HG02884 (cell line): ENCODE results near the gene MYEOV.

ENCODE experiments used
- ATAC-seq: cut with Tn5 transposase; IDR thresholded peaks from one replicate; pipeline ENCODE4 v1.9.1; 2021; ENCODE audit warnings: mild to moderate bottlenecking, moderate library complexity; ENCODE audit not compliant: unreplicated experiment

Gene MYEOV

GRCh38 chr11:69265210-69265609 is 28.7 kb upstream of the MYEOV start:
- no peak for ATAC-seq

DNA sequence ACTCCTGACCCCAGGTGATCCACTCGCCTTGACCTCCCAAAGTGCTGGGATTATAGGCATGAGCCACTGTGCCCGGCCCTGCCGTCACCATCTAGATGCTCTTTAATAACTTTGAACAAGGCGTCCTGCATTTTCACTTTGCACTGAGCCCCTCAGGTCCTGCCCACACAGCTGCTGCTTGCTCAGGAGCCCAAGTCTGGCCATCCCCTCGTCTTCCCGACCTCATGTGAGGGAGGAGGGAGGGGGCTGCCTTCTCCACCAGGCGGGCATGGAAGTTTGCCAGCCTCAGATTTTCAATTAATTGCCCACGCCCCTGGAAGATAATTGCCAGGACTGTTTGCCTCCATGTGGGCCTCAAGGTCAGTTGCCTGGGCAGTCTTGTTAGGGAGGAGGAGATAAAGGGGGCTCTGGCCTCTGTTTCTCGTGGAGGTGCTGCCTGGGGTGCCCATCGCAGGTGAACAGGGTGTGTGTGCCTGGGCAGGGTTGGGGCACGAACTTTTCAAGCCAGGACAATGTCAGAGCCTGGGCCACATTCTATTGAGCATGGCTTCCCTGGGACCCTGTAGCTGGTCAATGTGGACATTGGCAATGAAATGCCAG is 27.9 kb upstream of the MYEOV start:
- ATAC-seq = no peak

- no peak for ATAC-seq
Observed at GRCh38 chr11:69267395-69267805, 26.6 kb upstream of the MYEOV start.

- ATAC-seq = no peak
Observed at GRCh38 chr11:69268911-69269310, 25.0 kb upstream of the MYEOV start.

- no peak for ATAC-seq
Observed at GRCh38 chr11:69269388-69269787, 24.6 kb upstream of the MYEOV start.

DNA sequence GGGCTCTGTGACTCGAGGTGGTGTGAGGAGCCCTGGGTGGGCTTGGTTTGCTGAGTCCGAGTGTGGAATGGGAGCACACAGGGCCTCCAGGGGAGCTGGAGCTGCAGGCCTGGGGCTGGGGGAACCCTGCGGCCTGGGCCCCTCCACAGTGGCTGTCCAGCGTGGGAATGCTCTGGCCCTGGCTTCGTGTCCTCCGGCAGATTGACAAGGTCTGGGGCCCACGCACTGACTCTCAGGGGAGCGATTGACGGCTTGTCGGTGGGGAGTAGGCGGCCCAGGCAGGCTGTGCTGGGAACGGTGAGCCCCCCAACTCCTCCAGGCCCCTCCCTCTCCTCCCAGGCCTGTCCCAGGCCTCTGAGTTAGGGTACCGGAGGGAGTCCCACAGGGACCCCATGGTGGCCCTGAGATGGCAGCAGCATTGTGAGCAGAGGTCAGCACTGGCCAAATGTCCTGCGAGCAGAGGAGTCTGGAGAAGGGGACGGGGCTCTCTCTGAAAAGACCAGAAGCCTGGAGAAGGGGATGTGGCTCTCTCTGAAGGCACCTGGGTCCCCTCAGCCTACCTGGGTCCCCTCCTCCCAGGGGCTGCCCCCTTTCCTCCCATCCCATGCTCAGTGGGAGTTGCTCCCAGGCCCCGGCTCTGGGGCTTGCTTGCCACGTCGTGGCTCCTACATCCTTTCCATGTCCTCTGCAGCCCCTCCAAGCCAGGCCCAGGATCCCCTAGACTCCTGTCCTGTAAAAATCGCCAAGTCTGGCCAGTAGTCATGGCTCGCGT is 23.8 kb upstream of the MYEOV start:
- ATAC-seq = no peak

DNA sequence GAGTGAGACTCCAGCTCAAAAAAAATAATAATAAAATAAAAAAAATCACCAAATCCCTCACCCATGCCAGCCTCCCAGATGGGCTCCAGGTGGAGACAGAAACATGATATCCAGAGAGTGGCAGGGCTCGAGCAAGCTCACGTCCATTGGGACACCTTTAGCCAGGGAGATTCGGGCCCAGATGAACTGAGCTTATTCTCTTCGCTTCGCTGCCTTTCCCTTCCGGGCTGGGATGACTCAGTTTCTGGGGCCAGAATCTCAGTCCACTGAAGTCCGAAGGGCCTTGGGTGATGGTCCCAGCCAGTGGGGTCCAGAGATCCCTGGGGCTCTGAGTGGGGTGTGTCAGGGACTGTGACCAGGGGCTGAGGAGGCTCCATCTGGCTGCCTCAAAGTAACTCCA is 23.0 kb upstream of the MYEOV start:
- ATAC-seq = no peak

- no peak for ATAC-seq
Observed at GRCh38 chr11:69272055-69272454, 21.9 kb upstream of the MYEOV start.

- no peak for ATAC-seq
Observed at GRCh38 chr11:69272831-69273485, 21.0 kb upstream of the MYEOV start.

GRCh38 chr11:69273571-69273970 is 20.4 kb upstream of the MYEOV start:
- ATAC-seq = no peak

- ATAC-seq = no peak
Observed at GRCh38 chr11:69274531-69275016, 19.4 kb upstream of the MYEOV start.

- ATAC-seq = no peak
Observed at GRCh38 chr11:69275178-69275577, 18.8 kb upstream of the MYEOV start.

DNA sequence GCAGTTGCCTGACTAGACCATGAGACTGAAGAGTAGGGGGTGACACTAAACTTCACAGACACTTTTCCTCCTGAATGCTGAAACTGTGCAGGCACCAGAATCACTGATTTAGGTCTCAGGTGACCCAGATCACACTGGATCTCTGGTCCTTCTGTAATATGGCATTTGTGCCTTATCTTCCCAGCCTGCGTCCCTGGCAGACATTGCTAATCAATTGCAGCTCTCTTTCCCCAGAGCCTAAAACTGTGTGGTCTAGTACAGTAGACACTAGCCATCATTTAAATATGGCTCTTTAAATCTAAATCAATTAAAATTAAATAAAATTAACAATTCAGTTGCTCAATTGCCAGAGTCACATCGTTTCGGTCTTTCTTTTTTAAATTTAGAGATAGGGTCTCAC is 17.8 kb upstream of the MYEOV start:
- ATAC-seq = no peak

- ATAC-seq = no peak
Observed at GRCh38 chr11:69277074-69277809, 16.7 kb upstream of the MYEOV start.

DNA sequence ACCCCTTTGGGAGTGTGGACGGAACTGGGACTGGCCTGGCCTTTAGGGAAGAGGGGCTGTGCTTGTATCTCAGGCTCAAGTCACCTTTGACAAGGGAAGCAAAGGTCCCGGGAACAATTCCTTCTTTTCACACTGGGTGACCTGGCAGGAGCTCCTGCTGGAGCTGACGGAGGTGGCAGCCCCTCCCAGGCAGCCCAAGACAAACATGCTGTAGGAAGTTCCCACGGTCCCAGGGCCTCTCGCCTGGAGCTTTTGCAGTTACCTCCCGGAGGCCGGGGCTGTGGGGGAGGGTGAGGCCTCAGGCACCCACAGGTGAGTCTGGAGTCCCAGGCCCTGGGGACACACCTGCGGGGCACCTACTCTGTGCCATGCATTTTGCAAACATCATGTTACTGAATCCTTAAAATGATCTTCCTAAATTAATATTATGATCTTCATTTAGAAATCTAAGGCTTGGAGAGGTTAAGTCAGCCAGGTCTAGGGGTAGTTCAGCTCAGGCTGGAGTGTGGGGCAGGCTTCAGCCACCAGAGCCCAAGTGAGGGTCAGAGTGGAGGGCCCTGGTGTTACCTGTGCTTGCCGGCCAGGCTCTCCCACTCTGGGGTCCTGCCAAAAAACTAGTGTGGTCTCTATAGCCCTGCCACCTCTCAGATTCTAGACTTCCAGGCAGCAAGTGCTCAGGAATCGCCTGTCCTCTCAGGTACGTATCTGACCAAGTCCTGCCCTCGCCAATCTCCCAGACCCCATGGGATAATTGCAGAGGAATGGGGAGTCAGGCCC is 15.7 kb upstream of the MYEOV start:
- no peak for ATAC-seq

GRCh38 chr11:69280451-69280850 is 13.5 kb upstream of the MYEOV start:
- no peak for ATAC-seq

DNA sequence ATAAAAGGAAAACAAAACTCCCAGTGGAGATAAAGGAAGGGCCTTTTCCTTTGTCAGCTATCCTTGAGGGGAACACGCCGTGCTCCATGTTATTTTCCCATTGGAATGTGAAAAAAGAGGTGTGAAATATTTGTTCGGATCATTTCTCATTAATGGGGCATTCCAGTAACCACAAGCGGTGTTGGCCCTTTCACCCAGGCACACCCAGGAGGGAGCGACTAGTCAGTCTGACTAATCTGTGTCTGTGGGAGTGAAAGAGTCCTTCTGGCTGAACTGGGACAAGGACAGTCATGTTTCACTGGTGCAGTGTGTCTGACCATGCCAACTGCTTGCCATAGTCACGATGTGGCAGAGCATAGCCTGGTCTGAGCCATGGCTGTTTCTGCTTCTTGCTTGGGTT is 13.0 kb upstream of the MYEOV start:
- no peak for ATAC-seq

GRCh38 chr11:69283446-69283845 is 10.5 kb upstream of the MYEOV start:
- ATAC-seq = no peak

- ATAC-seq = no peak
Observed at GRCh38 chr11:69284081-69284511, 9.9 kb upstream of the MYEOV start.

DNA sequence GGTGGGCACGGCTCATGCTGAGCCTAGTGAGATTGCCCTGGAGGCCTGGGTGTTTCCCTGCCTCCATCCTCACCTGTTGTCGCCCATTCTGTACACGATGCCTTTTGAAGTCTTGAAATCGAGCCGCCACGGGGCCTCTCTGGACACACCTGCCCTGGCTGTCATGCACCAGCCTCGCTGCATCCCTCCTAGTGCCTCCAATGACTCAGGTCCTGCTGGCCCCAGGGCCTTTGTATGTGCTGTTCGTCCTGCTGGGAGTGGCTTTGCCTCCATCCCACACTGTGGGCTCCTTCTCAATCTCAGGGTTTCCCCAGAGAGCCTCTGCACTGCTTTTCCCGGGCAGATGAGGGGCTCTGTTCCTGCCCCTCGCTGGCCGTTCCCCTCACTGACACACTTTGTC is 8.9 kb upstream of the MYEOV start:
- no peak for ATAC-seq

DNA sequence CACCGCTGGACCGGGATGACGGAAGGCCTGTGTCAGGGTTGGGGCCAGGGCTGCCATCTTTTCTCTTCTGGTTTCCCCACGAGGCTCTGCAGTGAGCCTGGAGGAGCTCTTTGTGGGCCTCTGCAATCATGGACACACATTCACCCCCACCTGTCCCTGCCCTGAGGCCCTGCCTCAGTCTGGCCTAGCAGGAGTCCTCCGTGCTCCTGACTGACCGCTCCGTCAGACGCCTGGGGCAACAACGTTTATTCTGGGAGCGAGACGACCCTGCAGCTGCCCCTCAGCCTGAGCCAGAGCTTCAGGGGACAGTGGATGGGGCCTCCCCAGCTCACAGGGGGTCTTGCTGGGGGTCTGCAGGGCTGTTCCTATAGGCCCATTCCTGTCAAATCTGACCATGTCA is 8.2 kb upstream of the MYEOV start:
- no peak for ATAC-seq
